Fibroblast of the conjunctiva (primary cell): ENCODE results near the gene CCDC92B.
A peak's percentile ranks its signal among the peaks of the same experiment; 100 is the strongest.

Source experiments
- DNase-seq: peaks from one replicate; pipeline ENCODE4 v3.0.0-alpha.2; 2010; ENCODE audit warnings: low read depth

The CCDC92B gene

DNA sequence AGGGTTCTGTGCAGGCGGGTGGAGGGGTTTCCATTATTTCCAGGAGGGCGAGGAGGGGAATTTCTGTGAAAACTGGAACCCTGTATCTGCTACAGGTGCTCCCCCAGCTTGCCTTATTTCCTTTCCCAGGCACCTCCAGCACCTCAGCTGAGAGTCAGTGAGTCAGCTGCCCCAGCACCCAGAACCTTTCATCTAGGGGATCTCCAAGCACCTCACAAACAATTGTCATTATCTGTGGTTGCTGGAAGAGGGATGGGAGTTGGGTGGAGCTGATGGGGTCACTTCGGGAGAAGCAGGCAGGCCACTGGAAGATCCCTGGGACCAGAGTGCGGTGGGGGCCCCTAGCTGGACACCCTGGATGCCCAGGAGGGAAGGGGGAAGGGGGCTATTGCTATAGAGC lies 27.8 kb downstream of the CCDC92B start:
- no peak for DNase-seq

DNA sequence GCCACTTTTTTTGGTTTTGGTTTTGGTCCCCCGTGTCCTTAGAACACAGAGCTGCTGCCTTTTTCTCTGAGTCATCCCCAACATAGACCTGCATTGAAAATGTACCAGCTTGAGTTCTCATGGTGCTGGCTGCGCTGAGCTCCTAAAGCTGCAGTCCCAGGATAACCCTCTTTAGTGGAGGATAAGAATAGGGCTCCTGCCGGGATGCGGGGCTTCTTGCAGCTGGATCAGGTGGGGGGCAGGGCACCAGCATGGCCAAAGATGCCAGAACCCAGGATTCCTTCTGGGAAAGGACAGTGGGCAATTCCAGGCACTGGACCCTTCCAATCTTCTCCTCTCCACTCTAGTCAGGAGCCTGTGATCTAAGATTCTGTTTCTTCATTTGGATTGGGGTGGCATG lies 29.6 kb downstream of the CCDC92B start:
- no peak for DNase-seq

DNA sequence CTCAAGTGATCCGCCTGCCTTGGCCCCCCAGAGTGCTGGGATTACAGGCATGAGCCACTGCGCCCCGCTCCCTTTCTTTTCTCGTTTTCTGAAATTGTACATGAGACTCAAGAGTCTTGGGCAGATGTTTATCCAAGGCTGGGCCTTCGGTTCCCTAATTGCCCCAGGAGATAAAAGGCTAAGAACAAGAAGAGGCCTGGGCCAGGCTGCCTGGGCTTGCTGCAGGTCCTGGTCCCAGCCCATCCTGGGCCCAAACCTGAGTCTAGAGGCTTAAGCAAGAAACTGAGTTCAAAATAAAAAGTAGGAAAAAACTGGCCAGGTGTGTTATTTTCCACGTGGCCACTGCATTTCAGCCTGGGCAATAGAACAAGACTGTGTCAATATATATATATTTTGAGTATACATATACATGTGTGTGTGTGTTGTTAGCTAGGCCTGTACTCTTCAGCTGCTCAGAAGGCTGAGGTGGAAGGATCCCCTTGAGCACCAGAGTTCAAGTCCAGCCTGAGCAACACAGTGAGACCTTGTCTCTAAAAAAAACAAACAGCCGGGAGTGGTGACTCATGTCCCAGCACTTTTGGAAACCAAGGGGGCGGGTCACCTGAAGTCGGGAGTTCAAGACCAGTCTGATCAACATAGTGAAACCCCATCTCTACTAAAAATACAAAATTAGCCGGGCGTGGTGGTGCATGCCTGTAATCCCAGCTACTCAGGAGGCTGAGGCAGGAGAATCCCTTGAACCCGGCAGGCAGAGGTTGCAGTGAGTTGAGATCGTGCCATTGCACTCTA lies 31.1 kb downstream of the CCDC92B start:
- no peak for DNase-seq

DNA sequence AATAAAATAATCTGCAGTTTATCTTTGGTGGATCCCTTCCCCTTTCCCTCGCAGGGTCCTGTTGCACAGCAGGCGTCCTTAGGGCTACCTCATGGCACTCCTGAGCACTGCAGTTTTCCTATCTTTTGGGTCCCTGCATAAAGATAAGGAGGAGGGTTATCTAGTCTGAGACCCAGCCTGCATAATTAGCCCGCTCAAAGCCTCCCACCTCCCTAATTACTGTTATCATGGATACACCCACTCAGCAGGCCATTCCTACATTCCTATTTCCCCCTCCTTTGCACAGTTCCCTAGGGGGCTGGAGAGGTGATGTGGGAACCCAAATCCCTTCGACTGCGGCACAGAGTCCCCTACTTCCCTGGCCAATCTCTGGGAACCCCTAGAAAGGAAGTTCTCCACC lies 32.8 kb downstream of the CCDC92B start:
- DNase-seq = no peak

DNA sequence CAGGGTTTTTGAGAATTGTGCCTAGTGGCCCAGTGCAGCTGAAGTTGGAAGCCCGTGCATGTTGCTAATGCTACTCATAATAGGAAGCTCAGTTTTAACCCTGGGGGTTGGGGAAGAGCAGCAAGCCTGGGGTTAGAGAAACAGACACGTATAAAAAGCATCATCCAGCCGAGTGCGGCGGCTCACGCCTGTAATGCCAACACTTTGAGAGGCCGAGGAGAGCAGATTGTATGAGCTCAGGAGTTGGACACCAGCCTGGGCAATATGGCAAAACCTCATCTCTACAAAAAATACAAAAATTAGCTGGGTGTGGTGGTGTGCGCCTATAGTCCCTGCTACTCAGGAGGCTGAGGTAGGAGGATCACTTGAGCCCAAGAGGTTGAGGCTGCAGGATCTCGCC lies 35.6 kb downstream of the CCDC92B start:
- no peak for DNase-seq

DNA sequence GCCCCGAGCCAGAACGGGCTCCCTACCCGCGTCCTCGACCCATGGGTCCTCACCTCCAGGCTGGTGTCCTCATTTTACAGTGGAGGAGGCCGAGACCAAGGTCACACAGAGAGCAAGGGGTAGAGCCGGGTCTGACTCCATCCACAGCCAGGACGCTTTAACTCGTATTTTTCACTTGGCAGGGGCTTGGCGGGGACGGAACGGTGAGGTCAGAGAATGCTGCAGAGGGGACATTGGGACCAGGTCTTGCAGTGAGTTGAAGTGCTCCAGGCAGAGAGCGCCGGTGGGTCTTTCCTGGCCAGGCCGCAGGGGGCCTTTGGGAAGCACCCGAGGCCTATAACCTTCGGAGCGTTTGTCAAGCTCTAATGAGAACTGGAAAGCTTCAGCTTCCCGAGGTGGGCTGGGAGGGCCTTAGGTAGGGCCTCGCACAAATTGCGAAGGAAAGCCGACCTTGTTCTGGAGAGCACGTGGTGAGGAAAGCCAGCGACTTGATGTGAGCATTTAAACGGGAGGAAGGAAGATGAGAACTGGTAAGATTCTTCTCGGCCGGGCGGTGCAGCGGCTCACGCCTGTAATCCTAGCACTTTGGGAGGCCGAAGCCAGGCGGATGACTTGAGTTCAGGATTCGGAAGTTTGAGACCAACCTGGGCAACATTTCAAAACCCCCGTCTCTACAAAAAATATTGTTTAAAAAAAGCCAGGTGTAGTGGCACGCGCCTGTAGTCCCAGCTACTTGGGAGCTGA lies 37.0 kb downstream of the CCDC92B start:
- no peak for DNase-seq

DNA sequence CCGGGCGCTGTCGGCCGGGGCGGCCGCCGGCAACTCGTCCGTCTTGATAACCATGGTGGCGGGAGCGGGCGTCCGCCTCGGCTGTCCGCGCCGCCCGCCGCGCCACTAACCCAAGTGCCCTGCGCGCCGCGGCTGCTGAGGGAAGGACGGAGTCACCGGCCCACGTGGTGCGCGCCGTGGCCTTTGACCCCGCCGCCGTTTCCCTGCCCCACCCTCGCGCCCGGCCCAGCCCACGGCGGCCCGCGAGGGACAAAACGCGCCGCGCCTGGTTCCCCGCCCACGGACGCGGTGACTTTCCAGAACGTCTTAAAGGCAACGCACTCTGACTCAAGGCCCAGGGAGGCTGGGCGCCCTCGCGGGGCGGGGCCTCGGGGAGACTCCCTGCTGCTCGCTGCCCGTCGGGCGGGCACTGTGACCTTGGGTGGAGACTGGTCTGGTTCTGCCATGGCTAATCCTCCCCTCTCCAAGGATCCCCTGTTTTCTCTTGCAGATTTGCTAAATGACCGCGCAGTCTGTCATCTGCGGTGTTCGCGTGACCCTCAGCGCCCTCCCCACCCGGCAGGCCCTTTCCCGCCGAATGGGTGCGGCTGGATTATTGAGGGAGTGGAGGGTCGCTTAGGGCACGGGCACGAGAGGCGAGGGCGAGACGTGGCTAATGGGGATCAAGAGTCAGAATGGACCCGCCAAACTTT lies 37.7 kb downstream of the CCDC92B start, which contains the start of gene CLUH:
Gene CLUH (minus strand): TSS at position 157 of the 692 bp plus-strand sequence. CDS start 103 bp downstream, at position 54.
- DNase-seq = peak; percentile 92

DNA sequence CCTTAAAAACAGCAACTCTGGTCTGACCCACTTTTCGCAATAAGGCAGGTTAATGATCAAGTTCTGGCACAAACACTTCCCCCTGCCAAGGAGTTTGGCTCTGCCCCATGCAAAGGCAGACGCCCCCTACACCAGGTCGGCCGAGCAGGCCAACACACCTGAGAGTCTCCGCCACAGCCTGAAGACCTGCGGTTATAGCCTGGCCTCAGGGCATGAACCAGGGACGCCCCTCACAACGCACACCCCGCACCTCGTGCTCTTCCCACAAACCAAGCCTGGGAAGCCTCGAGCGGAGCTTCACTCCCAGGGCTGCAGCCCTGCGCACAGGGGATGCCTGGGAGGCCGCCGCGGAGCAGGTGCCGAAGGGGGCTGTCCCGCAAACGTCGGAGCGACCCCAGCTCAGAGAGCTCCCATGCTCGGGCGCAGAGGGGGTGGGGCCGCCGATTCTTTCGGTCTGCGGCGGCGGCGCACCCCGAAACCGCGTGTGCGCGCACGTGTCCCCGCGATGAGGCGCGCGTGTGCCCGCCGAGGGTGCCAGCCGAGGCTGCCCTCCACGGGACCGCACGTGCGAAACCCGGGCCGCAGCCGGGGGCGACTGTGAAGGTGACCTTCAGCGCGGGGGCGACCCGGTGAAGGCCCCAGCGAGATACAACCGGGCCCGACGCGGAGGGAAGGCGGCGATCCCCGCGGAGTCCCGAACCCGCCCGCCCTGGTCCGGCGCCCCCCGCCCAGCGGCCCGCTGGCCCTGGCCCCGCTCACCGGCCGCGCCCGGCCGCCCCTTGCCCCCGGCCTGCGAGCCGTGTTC lies 38.4 kb downstream of the CCDC92B start:
- no peak for DNase-seq

DNA sequence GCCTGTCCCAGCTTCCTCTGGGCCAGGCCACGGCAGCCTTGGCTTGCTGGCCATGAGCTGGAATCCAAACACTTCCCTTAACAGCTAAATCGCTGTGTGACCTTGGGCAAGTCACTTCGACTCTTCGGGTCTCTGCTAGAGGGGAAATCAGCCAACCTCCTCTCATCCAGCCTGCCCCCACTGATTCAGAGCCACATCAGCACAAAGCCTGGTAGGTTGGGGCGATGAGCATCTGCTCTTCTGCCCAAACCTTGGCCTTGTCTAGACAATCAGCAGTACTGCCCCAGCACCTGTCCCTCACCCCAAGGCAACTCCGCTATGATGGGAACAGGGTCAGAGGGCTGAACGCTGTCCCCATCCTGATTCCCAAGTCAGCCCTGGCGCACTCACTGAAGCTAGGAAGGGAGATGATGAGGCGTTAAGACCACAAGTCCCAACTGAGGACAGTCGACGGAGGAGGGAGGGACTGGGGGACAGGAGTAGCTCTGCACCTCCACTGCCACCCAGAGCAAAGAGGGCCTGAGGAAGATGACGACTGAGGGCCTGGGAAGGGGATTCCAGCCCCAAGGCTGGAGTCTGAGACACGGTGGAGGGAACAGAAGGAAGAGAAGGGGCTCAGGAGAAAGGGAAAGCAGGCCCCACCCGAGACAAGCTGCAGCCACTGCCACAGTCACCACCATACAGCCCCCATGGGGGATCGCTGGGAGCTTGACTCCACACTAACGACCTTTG lies 39.2 kb downstream of the CCDC92B start:
- DNase-seq = no peak

DNA sequence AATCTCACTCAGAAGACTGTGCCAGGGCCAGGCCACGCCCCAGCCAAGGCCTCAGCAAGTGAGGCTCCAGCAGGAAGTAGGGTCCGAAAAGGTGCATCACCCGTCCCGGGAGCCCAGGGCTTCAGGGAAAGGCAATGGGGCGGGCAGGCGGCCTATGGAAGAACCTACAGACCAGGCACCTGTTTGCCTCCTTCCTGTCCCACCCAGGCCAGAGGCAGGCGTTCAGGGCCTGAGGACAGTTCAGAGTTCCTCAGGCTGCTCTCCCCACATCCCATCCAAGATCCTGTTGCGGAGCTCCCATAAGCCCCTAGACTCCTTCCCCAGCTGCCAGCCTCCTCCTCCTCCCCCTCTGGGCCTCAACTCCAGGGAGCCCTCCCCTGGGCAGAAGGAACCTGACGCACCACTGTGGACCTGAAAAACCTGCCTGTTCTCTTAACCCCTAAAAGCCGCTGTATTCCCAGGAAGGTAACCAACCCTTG lies 40.2 kb downstream of the CCDC92B start:
- no peak for DNase-seq

DNA sequence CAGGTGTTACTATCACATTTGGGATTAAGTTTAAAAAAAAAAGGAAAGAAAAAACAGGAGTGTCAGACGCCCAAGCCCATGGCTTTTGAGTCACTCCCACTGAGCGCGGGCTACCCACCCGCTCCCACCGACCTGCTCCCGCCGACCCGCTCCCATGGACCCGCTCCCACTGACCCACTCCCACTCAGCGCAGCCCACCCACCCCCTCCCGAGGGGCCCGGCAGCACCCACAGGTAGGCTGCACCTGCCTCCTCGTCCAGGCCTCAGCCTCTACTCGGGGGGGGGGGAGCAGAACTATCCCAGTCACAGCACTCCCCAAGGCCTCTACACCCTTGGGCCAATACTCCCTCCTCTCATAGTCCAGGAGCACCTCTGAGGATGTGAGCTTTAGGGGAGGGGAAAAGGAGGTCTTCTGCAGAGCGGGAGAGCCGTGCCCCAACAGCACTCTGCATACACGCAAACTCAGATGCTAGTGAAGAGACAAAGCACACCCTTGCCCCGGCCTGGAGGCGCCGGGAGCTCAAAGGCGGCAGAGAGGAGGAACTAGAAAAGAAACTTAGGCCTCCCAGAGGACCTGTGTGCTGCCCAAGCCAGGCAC lies 40.8 kb downstream of the CCDC92B start:
- no peak for DNase-seq

DNA sequence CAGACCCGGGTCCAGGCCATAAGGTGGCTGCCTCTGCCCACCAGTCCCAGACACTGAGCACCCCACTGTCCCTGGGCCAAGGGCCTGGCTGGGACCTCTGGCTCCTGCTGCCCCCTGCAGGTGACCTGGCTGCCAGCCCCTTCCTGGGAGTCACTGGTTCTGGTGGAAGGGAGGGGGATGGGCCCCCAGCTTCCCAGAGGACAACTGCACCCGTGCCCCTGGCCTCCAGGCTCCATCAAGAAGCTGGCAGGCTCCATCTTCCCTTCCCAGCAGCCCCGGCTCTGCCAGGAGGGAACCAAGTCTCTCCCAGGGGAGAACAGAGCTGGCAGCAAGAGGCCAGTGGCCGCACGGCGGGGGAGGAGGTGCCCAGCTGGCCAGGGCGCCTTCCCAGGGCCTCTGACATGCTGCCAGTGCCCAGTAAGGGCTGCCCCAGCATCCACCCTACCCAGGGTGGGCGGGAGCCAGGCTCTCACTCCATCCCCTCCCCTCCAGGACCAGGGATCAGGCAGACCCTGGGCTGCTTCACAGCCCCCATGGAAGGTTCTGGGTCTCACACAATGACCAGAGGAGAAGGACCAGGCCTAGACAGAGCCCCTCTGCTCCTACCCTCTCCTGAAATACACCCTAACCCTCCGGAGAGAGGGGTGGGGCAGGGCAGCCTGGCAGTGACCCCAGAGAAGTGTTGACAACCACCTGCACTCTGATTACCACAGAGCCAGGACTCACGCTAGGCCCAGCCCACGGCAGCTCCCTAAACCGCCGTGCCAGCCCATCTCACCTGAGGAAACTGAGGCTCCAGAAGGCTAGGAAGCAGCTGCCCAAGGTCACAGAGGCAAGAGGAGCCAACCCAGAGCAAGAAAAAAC lies 41.5 kb downstream of the CCDC92B start:
- DNase-seq = no peak

DNA sequence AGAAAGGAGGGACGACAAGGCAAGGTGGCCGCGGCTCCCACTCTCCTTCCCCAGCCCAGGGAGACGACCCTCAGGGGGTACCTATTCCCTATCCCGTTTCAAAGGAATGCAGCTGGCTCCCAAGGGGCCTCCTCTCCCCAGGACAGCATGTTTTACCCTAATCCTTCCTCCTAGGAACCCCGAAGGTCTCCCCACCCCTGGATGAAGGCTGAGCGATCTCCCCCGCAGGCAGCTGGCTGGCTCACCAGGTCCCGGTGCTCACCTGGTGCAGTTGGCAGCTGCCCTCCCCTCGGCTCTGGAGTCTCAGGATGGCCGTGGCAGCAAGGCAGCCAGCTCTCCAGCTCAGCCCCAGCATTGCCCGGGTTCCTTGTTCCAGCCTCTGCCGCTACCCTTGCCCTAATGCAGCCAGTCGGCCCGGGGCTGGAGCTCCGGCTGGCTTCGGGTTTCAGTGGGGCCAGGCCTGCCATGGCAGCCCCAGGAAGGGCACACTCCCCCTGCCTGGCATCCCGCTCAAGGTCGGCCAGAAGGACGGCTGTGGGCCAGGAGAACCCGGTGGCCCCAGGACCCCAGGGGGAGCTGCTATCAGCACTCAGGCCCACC lies 42.4 kb downstream of the CCDC92B start:
- no peak for DNase-seq

DNA sequence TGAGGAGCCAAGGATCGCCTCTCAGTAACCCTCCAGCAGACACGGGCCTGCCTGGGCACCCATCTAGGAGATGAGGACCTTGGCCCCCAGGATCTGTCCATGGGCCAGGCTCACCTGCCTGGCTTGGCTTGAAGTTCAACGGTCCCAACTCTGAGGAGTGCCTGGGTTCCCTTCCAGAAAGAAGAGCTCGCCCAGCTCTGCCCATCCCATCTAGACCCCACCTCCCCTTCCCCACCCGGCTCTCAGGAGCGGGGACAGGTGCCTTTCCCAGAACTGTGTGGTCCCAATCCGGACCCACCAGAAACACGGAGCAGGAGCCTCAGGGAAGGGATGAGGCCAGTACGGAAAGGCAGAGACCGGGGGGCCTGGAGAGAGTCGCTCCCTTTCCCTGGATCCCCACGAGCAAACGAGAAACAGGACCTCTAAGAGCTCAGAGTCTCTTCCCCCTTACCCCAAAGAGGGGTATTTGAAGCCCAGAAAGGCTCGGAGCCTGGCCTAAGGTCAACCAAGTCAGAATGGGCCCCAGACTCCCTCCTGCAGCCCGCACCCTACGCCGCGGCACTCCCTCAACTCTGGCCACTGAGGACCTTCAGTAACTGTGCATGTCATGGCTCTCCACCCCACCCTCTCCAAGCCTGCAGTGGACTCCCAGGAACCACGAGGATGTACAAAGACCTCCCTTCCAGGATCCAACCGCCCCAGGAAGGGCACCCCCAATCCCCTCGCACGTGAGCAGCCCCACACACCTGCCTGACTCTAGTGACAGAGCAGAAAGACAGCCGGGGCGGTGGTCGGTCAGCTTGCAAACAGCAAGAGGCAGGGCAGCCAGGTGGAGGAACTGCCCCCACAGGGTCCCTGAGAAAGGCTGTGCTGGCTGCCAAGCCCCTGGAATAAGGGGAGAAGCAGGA lies 43.3 kb downstream of the CCDC92B start:
- DNase-seq = no peak

DNA sequence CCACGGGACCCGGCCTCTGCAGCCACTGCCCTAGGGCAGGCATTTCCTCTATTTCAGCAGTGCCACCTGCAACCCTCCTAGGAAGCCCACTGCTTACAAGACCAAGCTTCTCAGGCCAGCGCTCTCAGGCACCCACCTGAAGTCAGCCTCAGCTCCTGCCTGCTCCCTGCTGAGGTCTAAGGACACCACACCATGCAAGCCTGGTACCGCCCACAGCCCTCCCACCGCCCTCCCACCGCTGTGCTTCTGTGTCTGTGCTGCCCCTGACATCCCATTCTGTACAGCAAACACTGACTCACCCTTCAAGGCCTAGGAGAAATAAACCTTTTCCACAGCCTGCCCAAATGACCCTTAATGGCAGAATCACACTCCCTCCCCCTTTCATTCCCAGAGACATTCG lies 44.2 kb downstream of the CCDC92B start:
- DNase-seq = peak; percentile 27

DNA sequence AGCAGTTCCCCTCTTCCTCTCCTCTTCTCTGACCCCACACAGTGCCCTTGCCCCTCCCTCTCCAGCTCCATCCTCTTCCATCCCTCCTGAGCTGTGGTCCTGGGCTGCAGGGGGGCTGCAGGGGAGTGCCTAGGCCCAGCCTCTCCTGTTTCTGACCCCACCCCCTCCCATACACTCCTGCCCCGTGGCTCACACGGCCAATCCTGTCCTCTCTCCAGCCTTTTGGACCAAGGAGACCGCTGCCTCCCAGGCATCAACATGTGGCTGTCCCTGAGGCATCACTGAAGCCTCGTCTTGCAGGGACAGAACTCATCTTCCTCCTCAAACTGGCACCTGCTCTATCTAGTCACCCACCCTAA lies 44.6 kb downstream of the CCDC92B start:
- DNase-seq = no peak

DNA sequence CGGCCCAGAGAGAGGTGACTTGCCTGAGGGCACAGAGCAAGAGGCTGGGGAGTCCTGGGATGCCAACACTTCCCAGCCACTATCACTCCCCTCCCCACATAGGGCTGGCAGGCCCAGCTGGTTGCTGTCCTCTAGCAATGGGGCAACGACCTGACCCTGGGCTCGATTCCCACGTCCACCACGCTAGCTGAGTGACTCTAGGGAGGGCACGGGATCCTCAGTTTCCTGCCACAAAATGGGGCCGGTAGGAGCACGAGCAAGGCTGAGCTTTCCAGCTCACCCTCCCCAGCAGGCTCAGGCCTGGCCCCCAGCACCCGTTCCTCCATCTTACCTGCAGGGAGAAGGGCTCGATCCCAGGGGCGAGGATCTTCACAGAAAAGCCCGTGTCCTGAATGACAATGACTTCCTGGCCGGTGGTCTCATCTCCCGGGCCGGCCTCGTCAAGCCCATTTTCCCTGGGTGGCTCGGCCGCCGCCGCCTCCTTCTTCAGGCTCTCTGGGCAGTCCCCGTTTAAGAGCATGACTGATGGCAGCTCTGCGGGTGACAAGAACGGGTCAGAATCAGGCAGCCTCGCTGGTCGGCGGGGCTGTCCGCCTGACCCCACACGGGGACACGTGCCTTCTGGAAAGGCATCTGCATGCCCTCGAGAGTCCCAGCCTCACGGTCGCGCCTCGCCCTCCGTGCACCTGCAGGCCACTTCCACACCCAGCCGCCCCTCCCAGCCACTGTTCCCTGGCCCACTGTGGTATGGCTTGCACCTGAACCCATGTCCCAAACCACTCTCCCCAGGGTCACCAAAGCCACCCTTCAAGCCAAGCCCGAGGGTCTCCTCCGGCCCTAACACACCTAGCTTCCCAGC lies 45.2 kb downstream of the CCDC92B start:
- DNase-seq = no peak
